Epithelial cell of proximal tubule (primary cell): Measurements from ENCODE around the gene ARHGEF16. TPM values are rescaled to one million over a fixed set of nuclear protein-coding genes. Genes with fewer than 3 reads are reported as not detected.

Experiments used
- DNase-seq: peaks from one replicate; pipeline ENCODE4 v3.0.0-alpha.2; 2011; ENCODE audit warnings: low read depth
- H3K4me3 ChIP-seq: 2 replicates; pipeline ENCODE4 v1.5.1; 2011; ENCODE audit warnings: low read depth, mild to moderate bottlenecking, low read length
- CTCF ChIP-seq: conservative IDR thresholded peaks from 2 replicates; pipeline ENCODE4 v1.5.1; 2012; ENCODE audit warnings: low read depth, mild to moderate bottlenecking, low read length
- total RNA-seq: library from RNA; depleted of rRNA; stranded (reverse); fragments of >200 nt; gene quantifications from 2 replicates; pipeline ENCODE4 v1.2.3, GENCODE V29; 2015

Gene ARHGEF16
- total RNA-seq, 1 donor from 2014 or later, result 36.6 TPM

DNA sequence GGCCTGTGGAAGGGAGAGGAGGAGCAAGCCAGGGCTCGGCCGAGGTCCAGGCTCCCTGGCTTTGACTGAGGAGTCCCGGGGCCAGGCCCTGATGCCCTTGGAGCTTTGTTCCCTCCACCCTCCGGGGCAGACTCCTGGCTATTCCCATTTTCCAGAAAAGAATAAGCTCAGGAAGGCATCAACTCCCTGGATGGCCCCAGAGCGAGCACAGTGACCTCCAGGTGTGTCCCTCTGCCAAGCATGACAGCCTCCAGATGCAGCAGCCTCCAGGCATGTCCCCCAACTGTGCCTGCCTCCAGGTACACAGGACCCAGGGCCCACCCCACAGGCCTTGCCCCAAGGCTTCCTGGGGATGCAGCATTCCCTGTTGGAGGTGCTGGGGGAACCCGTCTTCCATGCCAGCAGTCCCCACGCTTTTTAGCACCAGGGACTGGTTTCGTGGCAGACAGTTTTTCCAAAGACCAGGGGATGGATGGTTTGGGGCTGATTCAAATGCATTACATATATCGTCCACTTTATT, 15.7 kb upstream of the ARHGEF16 start:
- H3K4me3 ChIP-seq, result no peak overlapping the region
- DNase-seq, result no peak

DNA sequence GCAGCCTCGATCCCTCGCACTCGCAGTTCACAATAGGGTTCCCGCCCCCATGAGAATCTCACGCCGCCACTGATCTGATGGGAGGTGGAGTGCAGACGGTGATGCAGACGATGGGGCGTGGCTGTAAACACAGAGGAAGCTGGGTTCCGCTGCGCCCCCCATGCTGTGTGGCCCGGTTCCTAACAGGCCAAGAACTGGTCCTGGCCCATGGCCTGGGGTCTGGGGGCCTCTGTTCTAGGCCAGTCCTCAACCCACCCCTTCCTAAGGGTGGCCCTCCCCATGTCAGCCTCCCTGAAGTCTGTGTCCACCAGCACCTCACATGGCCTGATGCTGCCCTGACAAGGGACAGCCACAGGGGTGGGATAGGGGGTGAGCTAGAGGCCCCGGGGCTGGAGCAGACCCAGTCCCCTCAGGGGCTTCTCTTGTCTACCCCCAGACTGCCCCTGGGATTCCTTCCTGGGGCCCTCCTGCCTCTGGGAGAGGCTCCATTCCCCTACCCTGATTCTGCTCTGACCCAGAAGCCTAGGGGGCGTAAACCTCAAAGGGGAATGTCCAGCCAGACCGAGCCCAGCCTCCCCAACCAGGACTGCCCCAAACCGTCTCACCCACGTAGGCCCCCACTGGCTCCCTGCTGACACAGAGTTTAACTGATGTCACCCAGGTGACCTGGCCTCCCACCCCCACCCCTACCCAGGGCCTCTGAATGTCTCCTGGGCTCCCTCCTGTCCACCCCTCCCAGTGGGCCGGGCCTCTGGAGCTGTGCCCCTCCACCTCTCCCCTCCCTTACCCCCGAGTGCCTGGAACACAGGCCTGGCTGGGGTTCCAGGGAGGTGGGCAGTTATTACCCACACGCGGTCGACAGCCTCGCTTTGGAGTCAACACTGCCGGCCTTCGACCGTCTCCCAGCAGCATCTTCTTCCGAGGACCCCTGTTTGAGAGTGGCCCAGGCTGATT, 14.8 kb upstream of the ARHGEF16 start:
- H3K4me3 ChIP-seq, result no peak overlapping the region
- no peak for DNase-seq
- TF ChIP-seq CTCF, result no peak

More for the DNA sequence above, 15.7 kb upstream of the ARHGEF16 start:
- TF ChIP-seq CTCF, result no peak

DNA sequence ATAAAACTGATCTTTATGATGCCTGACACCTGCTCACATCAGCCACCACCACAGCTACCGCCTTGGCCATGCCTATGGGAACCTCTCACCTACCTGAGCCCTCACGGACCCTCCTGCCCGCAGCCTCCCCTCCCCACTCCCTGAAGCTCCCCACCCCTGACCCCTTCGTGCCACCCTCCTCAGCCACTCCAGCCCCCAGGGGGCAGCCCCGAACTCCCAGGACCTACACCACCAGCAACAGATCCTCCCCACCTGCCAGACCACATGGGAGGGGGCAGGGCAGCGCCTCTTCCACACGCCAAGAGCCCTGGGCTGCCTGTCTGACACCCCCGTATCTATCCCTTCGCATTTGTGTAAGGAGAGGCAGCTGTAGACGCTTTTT, 14.2 kb upstream of the ARHGEF16 start:
- DNase-seq, result no peak
- no peak for TF ChIP-seq CTCF
- no peak overlapping the region for H3K4me3 ChIP-seq

GRCh38 chr1:3440711-3441409, 13.6 kb upstream of the ARHGEF16 start:
- H3K4me3 ChIP-seq, result no peak overlapping the region
- no peak for DNase-seq
- no peak for TF ChIP-seq CTCF

GRCh38 chr1:3441410-3441847, 13.0 kb upstream of the ARHGEF16 start:
- TF ChIP-seq CTCF, result no peak
- DNase-seq, result no peak
- no peak overlapping the region for H3K4me3 ChIP-seq

DNA sequence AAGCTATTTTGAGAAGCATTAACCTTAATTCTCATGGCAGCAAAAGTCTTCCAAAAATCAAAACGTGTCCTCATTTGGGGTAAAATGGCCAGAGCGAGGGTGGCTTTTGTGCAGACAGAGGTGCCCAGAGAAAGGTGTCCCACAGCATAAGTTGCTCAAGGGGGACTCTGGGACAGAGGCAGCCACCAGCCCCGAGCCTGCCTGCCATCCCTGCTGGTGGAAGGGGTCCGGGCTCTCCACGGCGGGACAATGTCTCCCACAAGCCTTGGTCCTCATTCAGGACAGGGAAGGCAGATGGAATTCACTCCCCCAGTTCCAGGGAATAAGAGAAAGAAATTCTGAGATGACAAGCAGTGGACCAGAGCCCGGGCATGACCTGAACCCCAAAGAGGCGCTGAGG, 12.6 kb upstream of the ARHGEF16 start:
- no peak for TF ChIP-seq CTCF
- no peak for DNase-seq
- no peak overlapping the region for H3K4me3 ChIP-seq
